Central memory CD8-positive, alpha-beta T cell (primary cell): Measurements from ENCODE around the gene SSU72.
"Not testable (repeated sequence)": the region's sequence is repeated elsewhere in the genome, so short reads cannot be mapped to it uniquely, and the experiment has no call there.

Experiments
- ATAC-seq: fragments of 150-1000 bp; cut with Tn5 transposase; replicated peaks from 2 replicates; pipeline ENCODE4 v1.10.0; 2022; ENCODE audit warnings: mild to moderate bottlenecking, moderate FRiP score, moderate number of reproducible peaks; ENCODE audit not compliant: poor library complexity, severe bottlenecking; ENCODE audit errors: extremely low read depth
- DNase-seq, 2 donors: peaks; one replicate each; pipeline ENCODE4 v3.0.0; 2021; ENCODE audit warnings: low spot score in 2 of 2
- H3K27ac Mint-ChIP-seq: one replicate; pipeline ENCODE4 v1.8.0; 2022; ENCODE audit warnings: low read depth, mild to moderate bottlenecking, moderate library complexity, mixed read lengths
- H3K27me3 Mint-ChIP-seq: one replicate; pipeline ENCODE4 v1.8.0; 2022; ENCODE audit warnings: mixed read lengths
- H3K36me3 Mint-ChIP-seq: one replicate; pipeline ENCODE4 v1.8.0; 2022; ENCODE audit warnings: mild to moderate bottlenecking, moderate library complexity, mixed read lengths; ENCODE audit not compliant: insufficient read depth
- H3K4me1 Mint-ChIP-seq: one replicate; pipeline ENCODE4 v1.8.0; 2022; ENCODE audit warnings: mixed read lengths
- H3K4me3 Mint-ChIP-seq: one replicate; pipeline ENCODE4 v1.8.0; 2022; ENCODE audit warnings: mild to moderate bottlenecking, moderate library complexity, mixed read lengths
- H3K9me3 Mint-ChIP-seq: one replicate; pipeline ENCODE4 v1.8.0; 2022; ENCODE audit warnings: mixed read lengths

Gene SSU72

GRCh38 chr1:1537626-1538250 lies 36.9 kb downstream of the SSU72 start:
- H3K9me3 Mint-ChIP-seq = no peaks in the 10 kb centered on the region
- ATAC-seq = no peak
- H3K4me3 Mint-ChIP-seq = no peak overlapping the region
- H3K4me1 Mint-ChIP-seq = no peaks in the 10 kb centered on the region
- no peak for DNase-seq
- no peaks in the 10 kb centered on the region for H3K36me3 Mint-ChIP-seq
- no peaks in the 10 kb centered on the region for H3K27me3 Mint-ChIP-seq
- H3K27ac Mint-ChIP-seq = no peak overlapping the region

- Mint-ChIP-seq H3K27ac (no peak overlapping the region), H3K36me3 (peaks cover 2% of the 10 kb centered on the region), H3K4me3 (no peak overlapping the region), H3K4me1 (no peaks in the 10 kb centered on the region), H3K27me3 (no peaks in the 10 kb centered on the region), H3K9me3 (peaks cover 2% of the 10 kb centered on the region)
- DNase-seq (no peak), ATAC-seq (no peak)
These were observed 37.6 kb downstream of the SSU72 start for GRCh38 chr1:1536938-1537546.

DNA sequence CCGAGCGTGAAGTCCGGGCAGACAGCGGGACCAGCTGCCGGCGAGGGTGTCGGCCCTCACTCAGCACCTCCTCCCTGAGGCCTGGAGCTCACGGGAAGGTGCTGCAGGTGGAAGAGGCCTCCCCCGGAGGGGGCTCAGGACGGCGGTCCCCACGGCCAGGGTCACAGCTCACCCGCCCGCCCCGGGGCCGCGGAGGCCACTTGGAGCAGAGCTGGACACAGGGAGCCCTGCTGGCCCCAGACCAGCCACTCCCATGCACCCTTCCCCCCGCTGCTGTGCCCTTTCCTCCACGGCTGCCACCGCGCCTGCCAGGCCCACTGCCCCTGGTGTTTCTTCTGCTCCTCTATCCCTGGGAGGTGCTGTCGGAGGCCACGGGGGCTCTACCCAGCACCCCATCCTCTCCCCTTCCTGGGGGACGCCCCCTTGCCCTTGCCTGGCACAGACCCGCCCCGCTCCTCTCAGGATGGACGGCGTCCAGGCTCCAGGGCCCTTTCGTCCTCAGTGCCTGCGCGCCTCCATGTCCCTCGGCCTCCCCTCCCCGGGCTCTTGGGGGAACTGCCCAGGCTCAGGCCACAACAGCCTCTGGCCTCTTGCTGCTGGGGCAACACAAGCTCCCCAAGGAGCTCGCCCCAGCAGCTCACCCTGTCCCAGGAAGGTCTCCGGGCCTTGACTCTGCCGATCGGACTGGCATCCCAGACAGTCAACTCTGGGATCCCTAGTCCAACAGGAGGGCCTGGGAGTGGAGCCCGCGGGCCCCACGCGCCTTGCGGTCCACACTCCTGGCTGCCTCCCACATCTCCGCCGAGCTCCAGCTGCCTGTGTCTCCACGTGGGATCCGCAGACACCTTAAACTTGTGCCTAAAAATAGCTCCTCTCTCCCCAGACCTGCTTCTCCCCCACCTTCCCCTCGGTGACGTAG lies 38.4 kb downstream of the SSU72 start:
- H3K4me3 Mint-ChIP-seq = no peak overlapping the region
- H3K9me3 Mint-ChIP-seq = peaks cover 5% of the 10 kb centered on the region
- no peaks in the 10 kb centered on the region for H3K27me3 Mint-ChIP-seq
- DNase-seq (no peak), ATAC-seq (no peak)
- no peaks in the 10 kb centered on the region for H3K4me1 Mint-ChIP-seq
- peaks cover 2% of the 10 kb centered on the region for H3K36me3 Mint-ChIP-seq
- no peak overlapping the region for H3K27ac Mint-ChIP-seq

DNA sequence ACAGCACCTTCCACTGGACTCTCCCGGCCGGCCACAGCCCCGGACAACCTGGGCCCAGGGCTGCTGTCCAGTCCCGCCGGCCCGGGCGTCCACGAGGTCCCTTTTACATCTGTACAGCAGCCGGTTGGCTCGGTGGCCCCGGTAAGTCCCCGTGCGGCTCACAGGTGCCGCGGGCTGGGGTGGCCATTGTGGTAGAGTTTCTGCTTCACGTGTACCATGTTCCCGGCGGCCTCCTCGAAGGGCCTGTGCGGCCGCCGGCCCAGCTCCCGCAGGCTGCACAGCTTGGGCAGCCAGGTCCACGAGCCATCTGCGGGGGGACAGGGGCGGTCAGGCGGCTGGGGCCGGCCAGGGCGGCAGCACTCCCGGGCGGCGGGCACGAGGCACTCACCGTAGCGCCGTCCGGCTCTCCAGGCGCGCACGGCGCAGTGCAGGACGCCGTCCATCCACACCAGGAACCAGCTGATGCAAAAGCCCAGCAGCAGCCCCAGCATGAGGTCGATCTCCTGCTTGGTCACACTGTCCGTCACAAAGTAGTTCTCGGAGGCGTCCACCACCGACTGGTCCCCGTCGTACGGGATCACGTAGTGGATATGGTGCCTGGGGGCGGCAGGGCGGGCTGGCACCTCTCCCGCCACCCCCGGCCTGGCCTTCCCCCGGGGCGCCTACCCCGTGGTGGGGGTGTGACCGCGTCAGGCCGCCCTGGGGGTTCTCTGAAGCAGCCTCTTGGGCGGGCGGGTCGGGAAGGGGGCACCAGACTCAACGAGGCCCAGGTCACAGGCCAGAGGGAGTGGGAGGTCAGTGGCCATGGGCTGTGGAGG lies 39.3 kb downstream of the SSU72 start:
- DNase-seq = no peak
- peaks cover 2% of the 10 kb centered on the region for H3K36me3 Mint-ChIP-seq
- no peak for ATAC-seq
- peaks cover 5% of the 10 kb centered on the region for H3K9me3 Mint-ChIP-seq
- no peaks in the 10 kb centered on the region for H3K27me3 Mint-ChIP-seq
- H3K27ac Mint-ChIP-seq = no peak overlapping the region
- H3K4me3 Mint-ChIP-seq = no peak overlapping the region
- no peaks in the 10 kb centered on the region for H3K4me1 Mint-ChIP-seq

GRCh38 chr1:1534401-1535154 lies 40.1 kb downstream of the SSU72 start:
- H3K27ac Mint-ChIP-seq = no peak overlapping the region
- H3K4me3 Mint-ChIP-seq = no peak overlapping the region
- no peaks in the 10 kb centered on the region for H3K4me1 Mint-ChIP-seq
- DNase-seq (no peak), ATAC-seq (no peak)
- peaks cover 5% of the 10 kb centered on the region for H3K9me3 Mint-ChIP-seq
- peaks cover 2% of the 10 kb centered on the region for H3K36me3 Mint-ChIP-seq
- H3K27me3 Mint-ChIP-seq = no peaks in the 10 kb centered on the region

- H3K4me1 Mint-ChIP-seq, DNase-seq, ATAC-seq, H3K27ac Mint-ChIP-seq, H3K4me3 Mint-ChIP-seq, H3K9me3 Mint-ChIP-seq, H3K27me3 Mint-ChIP-seq, H3K36me3 Mint-ChIP-seq: not testable (repeated sequence)
These were observed 40.8 kb downstream of the SSU72 start for GRCh38 chr1:1533894-1534291.

DNA sequence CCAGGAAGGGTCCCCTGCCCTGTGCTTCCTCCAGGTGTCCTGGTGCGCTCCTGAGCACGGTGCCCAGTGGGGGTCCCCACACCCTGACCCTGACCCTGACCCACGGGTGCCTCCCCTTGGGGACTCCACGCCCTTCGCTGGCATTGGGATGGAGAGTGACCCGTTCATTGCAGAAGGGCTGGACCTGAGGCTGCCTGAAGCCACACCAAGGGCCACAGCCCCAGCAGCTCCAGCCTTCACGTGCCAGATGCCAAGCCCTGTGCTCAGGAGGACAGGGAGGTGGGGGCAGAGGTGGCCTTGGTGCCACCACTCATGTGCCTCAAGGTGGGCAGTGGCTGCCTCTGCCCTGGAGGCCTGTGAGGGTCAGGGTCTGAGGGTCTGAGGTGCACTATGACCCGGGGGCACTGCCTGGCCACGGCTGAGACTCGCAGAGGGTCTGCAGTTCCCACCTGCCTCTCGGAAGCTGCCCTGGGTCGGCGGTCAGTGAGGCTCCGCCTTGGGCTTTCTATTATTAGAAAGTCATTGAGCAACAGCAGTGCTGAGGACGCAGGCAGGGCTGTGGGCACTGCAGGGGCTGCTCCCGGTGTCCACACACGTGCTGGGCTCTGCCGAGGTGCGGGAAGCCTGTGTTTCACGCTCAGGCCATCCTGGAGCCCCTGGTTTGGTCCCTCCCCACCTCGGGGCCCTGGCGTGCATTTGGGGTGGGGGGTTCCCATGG lies 41.3 kb downstream of the SSU72 start:
- not testable (repeated sequence) for H3K27ac Mint-ChIP-seq, H3K27me3 Mint-ChIP-seq, ATAC-seq, H3K9me3 Mint-ChIP-seq, DNase-seq, H3K4me3 Mint-ChIP-seq, H3K36me3 Mint-ChIP-seq, H3K4me1 Mint-ChIP-seq

DNA sequence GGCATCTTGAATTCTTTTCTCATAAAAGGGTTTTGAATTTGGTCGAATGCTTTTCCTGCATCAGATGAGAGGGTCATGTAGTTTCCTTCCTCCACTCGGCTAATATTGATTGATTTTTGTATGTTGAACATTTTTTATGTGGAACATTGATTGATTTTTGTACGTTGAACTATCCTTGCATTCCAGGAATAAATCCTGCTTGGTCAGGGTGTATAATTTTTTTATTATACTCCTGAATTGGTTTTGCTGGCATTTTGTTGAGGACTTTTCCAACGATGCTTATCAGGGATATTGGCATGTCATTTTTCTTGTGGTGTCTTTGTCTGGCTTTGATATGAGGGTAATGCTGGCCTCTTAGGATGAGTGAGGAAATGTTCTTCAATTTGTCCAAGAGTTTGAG lies 42.7 kb downstream of the SSU72 start:
- ATAC-seq = no peak
- no peak overlapping the region for H3K27ac Mint-ChIP-seq
- DNase-seq = no peak
- H3K4me3 Mint-ChIP-seq = no peak overlapping the region
- H3K27me3 Mint-ChIP-seq = no peaks in the 10 kb centered on the region
- H3K4me1 Mint-ChIP-seq = no peaks in the 10 kb centered on the region
- H3K36me3 Mint-ChIP-seq = peaks cover 2% of the 10 kb centered on the region
- peaks cover 5% of the 10 kb centered on the region for H3K9me3 Mint-ChIP-seq

DNA sequence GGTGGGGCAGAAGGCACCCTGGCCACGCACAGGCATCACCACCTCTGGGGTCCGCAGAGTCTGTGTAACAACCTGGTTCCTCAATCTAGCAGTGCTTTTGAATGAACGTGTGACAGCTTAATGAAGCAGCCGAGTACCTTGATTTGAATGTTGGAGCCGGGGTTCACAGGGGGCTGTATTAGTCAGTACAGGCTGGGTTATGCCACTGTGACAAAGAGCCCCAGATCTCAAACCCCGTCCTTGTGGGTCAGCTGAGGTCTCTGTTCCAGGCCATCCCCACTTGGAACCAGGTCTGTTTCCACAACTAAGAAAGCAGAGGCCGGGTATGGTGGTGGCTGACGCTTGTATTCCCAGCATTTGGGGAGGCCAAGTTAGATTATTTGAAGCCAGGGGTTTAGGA lies 44.7 kb downstream of the SSU72 start:
- no peak for DNase-seq
- no peak overlapping the region for H3K27ac Mint-ChIP-seq
- peaks cover 2% of the 10 kb centered on the region for H3K36me3 Mint-ChIP-seq
- no peaks in the 10 kb centered on the region for H3K4me1 Mint-ChIP-seq
- ATAC-seq = no peak
- peaks cover 5% of the 10 kb centered on the region for H3K9me3 Mint-ChIP-seq
- no peaks in the 10 kb centered on the region for H3K27me3 Mint-ChIP-seq
- H3K4me3 Mint-ChIP-seq = no peak overlapping the region

DNA sequence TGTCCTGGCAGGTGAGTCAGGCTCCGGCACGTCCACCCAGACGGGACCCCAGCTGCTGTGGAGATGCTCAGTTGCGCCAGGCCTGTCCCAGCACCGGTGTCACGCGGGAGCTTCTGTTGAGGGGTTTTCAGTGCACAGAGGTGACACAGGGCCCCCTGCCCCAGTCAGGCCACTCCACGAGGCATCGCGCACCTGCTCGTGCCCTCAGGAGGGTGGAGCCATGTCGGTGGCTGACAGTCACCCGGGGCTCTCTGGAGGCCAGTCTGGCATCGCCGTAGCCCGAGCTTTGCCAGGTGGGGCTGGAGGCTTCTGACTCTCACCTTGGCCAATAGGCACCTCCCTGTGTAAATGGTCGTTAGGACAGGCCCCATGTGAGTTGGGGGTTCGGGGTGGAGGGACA lies 45.3 kb downstream of the SSU72 start:
- H3K27ac Mint-ChIP-seq = no peak overlapping the region
- no peaks in the 10 kb centered on the region for H3K4me1 Mint-ChIP-seq
- ATAC-seq (no peak), DNase-seq (no peak)
- H3K4me3 Mint-ChIP-seq = no peak overlapping the region
- peaks cover 2% of the 10 kb centered on the region for H3K36me3 Mint-ChIP-seq
- peaks cover 5% of the 10 kb centered on the region for H3K9me3 Mint-ChIP-seq
- no peaks in the 10 kb centered on the region for H3K27me3 Mint-ChIP-seq

GRCh38 chr1:1528301-1529267 lies 46.1 kb downstream of the SSU72 start:
- Mint-ChIP-seq H3K36me3 (peaks cover 3% of the 10 kb centered on the region), H3K27me3 (no peaks in the 10 kb centered on the region), H3K9me3 (peaks cover 5% of the 10 kb centered on the region), H3K4me3 (no peak overlapping the region), H3K4me1 (no peaks in the 10 kb centered on the region), H3K27ac (no peak overlapping the region)
- no peak for ATAC-seq
- no peak for DNase-seq
